ENCODE measurements around the gene CYRIA.

CYRIA gene

GRCh38 chr2:16665748-16666448 is at the start of gene CYRIA:
Gene CYRIA (minus strand): TSS chr2:16665834. CDS start chr2:16588119, 77,715 bp downstream.
- Histone ChIP-seq H3K27me3 (peaks cover 39% of the 10 kb centered on the region), H3K4me3 (ENCODE audit: low read depth in 1 of 2, low read length in 1 of 2) (peak within 1 kb of the TSS; percentile 92 to 97), H3K27ac (peak within 1 kb of the TSS; percentile 70), H3K4me1 (ENCODE audit: control insufficient read depth in 1 of 2, insufficient read depth in 1 of 2, low read depth in 1 of 2, low read length in 1 of 2) (peaks cover 29% of the 10 kb centered on the region in 2 experiments), H3K36me3 (no peaks in the 10 kb centered on the region), H3K9me3 (no peaks in the 10 kb centered on the region)
- no peak for TF ChIP-seq CTCF (IDR thresholded peaks at IDR 0.05)

- Histone ChIP-seq H3K4me3 (ENCODE audit: low read depth in 1 of 2, low read length in 1 of 2) (no peak overlapping the region), H3K27ac (no peak overlapping the region), H3K9me3 (no peaks in the 10 kb centered on the region), H3K36me3 (no peaks in the 10 kb centered on the region), H3K27me3 (peaks cover 71% of the 10 kb centered on the region), H3K4me1 (ENCODE audit: control insufficient read depth in 1 of 2, insufficient read depth in 1 of 2, low read depth in 1 of 2, low read length in 1 of 2) (peaks cover 13 to 17% of the 10 kb centered on the region in 2 experiments)
- TF ChIP-seq CTCF (IDR thresholded peaks at IDR 0.05): no peak
Observed at GRCh38 chr2:16713011-16713423, 47.4 kb upstream of the CYRIA start.

- H3K27ac ChIP-seq: peak overlapping the region; percentile 58
- TF ChIP-seq CTCF (IDR thresholded peaks at IDR 0.05): no peak
Observed at GRCh38 chr2:16709769-16710168, 44.1 kb upstream of the CYRIA start.

GRCh38 chr2:16708173-16708572 is 42.5 kb upstream of the CYRIA start:
- no peak for TF ChIP-seq CTCF (IDR thresholded peaks at IDR 0.05)
- no peaks in the 10 kb centered on the region for H3K36me3 ChIP-seq
- H3K27me3 ChIP-seq: peaks cover 65% of the 10 kb centered on the region
- H3K9me3 ChIP-seq: no peaks in the 10 kb centered on the region
- no peak overlapping the region for H3K27ac ChIP-seq
- H3K4me1 ChIP-seq (ENCODE audit: control insufficient read depth in 1 of 2, insufficient read depth in 1 of 2, low read depth in 1 of 2, low read length in 1 of 2): peaks cover 12 to 13% of the 10 kb centered on the region in 2 experiments
- H3K4me3 ChIP-seq (ENCODE audit: low read depth in 1 of 2, low read length in 1 of 2): no peak overlapping the region

More at GRCh38 chr2:16709769-16710168, 44.1 kb upstream of the CYRIA start:
- H3K4me3 ChIP-seq (ENCODE audit: low read depth in 1 of 2, low read length in 1 of 2): no peak overlapping the region
- H3K27me3 ChIP-seq: peaks cover 81% of the 10 kb centered on the region
- H3K4me1 ChIP-seq (ENCODE audit: control insufficient read depth in 1 of 2, insufficient read depth in 1 of 2, low read depth in 1 of 2, low read length in 1 of 2): peaks cover 12 to 13% of the 10 kb centered on the region in 2 experiments
- no peaks in the 10 kb centered on the region for H3K9me3 ChIP-seq
- H3K36me3 ChIP-seq: no peaks in the 10 kb centered on the region

- H3K4me3 ChIP-seq (ENCODE audit: low read depth in 1 of 2, low read length in 1 of 2): no peak overlapping the region
- no peaks in the 10 kb centered on the region for H3K36me3 ChIP-seq
- H3K4me1 ChIP-seq (ENCODE audit: control insufficient read depth in 1 of 2, insufficient read depth in 1 of 2, low read depth in 1 of 2, low read length in 1 of 2): peaks cover 12 to 13% of the 10 kb centered on the region in 2 experiments
- no peaks in the 10 kb centered on the region for H3K9me3 ChIP-seq
- no peak for TF ChIP-seq CTCF (IDR thresholded peaks at IDR 0.05)
- peaks cover 54% of the 10 kb centered on the region for H3K27me3 ChIP-seq
- H3K27ac ChIP-seq: no peak overlapping the region
Observed at GRCh38 chr2:16707014-16707623, 41.5 kb upstream of the CYRIA start.

Data from neutrophil (primary cell).